ENCODE data around the gene CCDC38. TPM values are rescaled to one million over a fixed set of nuclear protein-coding genes. Genes with fewer than 3 reads are reported as not detected.

CCDC38 gene
- total RNA-seq, 1 donor from 2014 or later = not detected

GRCh38 chr12:95881331-95881955 is 61.0 kb downstream of the CCDC38 start:
- Mint-ChIP-seq H3K9me3 (ENCODE audit: low read depth) (no peaks in the 10 kb centered on the region), H3K27ac (ENCODE audit: unreplicated experiment) (no peak overlapping the region), H3K27me3 (ENCODE audit: low read depth) (no peaks in the 10 kb centered on the region), H3K36me3 (ENCODE audit: low read depth) (no peaks in the 10 kb centered on the region), H3K4me3 (ENCODE audit: unreplicated experiment) (no peak overlapping the region), H3K4me1 (ENCODE audit: low read depth) (no peaks in the 10 kb centered on the region)
- no peak for DNase-seq (ENCODE audit: low spot score)
- TF ChIP-seq CTCF (IDR thresholded peaks at IDR 0.05) = no peak

- H3K27me3 Mint-ChIP-seq (ENCODE audit: low read depth) = no peaks in the 10 kb centered on the region
- no peak overlapping the region for H3K27ac Mint-ChIP-seq (ENCODE audit: unreplicated experiment)
- no peaks in the 10 kb centered on the region for H3K9me3 Mint-ChIP-seq (ENCODE audit: low read depth)
- H3K4me1 Mint-ChIP-seq (ENCODE audit: low read depth) = no peaks in the 10 kb centered on the region
- no peak overlapping the region for H3K4me3 Mint-ChIP-seq (ENCODE audit: unreplicated experiment)
- no peaks in the 10 kb centered on the region for H3K36me3 Mint-ChIP-seq (ENCODE audit: low read depth)
- no peak for TF ChIP-seq CTCF (IDR thresholded peaks at IDR 0.05)
- no peak for DNase-seq (ENCODE audit: low spot score)
Observed at GRCh38 chr12:95880895-95881294, 61.5 kb downstream of the CCDC38 start.

- no peak overlapping the region for H3K4me3 Mint-ChIP-seq (ENCODE audit: unreplicated experiment)
- no peak overlapping the region for H3K27ac Mint-ChIP-seq (ENCODE audit: unreplicated experiment)
- no peaks in the 10 kb centered on the region for H3K4me1 Mint-ChIP-seq (ENCODE audit: low read depth)
- H3K36me3 Mint-ChIP-seq (ENCODE audit: low read depth) = no peaks in the 10 kb centered on the region
- H3K27me3 Mint-ChIP-seq (ENCODE audit: low read depth) = no peaks in the 10 kb centered on the region
- TF ChIP-seq CTCF (IDR thresholded peaks at IDR 0.05) = no peak
- H3K9me3 Mint-ChIP-seq (ENCODE audit: low read depth) = no peaks in the 10 kb centered on the region
- no peak for DNase-seq (ENCODE audit: low spot score)
Observed at GRCh38 chr12:95877622-95878021, 64.8 kb downstream of the CCDC38 start.

- DNase-seq (ENCODE audit: low spot score) = no peak
- Mint-ChIP-seq H3K9me3 (ENCODE audit: low read depth) (no peaks in the 10 kb centered on the region), H3K4me1 (ENCODE audit: low read depth) (peaks cover 1% of the 10 kb centered on the region), H3K27ac (ENCODE audit: unreplicated experiment) (no peak overlapping the region), H3K27me3 (ENCODE audit: low read depth) (no peaks in the 10 kb centered on the region), H3K4me3 (ENCODE audit: unreplicated experiment) (no peak overlapping the region), H3K36me3 (ENCODE audit: low read depth) (no peaks in the 10 kb centered on the region)
- TF ChIP-seq CTCF (IDR thresholded peaks at IDR 0.05) = no peak
Observed at GRCh38 chr12:95874452-95874851, 68.0 kb downstream of the CCDC38 start.

- no peak overlapping the region for H3K27ac Mint-ChIP-seq (ENCODE audit: unreplicated experiment)
- H3K4me1 Mint-ChIP-seq (ENCODE audit: low read depth) = peaks cover 7% of the 10 kb centered on the region
- peaks cover 2% of the 10 kb centered on the region for H3K36me3 Mint-ChIP-seq (ENCODE audit: low read depth)
- no peaks in the 10 kb centered on the region for H3K27me3 Mint-ChIP-seq (ENCODE audit: low read depth)
- H3K4me3 Mint-ChIP-seq (ENCODE audit: unreplicated experiment) = no peak overlapping the region
- DNase-seq (ENCODE audit: low spot score) = no peak
- no peak for TF ChIP-seq CTCF (IDR thresholded peaks at IDR 0.05)
- no peaks in the 10 kb centered on the region for H3K9me3 Mint-ChIP-seq (ENCODE audit: low read depth)
Observed at GRCh38 chr12:95870897-95871296, 71.5 kb downstream of the CCDC38 start.
